ENCODE measurements around the gene UTS2.

GRCh38 chr1:7838714-7839113 lies 14.2 kb downstream of the UTS2 start:
- TF ChIP-seq, protein P1, sequence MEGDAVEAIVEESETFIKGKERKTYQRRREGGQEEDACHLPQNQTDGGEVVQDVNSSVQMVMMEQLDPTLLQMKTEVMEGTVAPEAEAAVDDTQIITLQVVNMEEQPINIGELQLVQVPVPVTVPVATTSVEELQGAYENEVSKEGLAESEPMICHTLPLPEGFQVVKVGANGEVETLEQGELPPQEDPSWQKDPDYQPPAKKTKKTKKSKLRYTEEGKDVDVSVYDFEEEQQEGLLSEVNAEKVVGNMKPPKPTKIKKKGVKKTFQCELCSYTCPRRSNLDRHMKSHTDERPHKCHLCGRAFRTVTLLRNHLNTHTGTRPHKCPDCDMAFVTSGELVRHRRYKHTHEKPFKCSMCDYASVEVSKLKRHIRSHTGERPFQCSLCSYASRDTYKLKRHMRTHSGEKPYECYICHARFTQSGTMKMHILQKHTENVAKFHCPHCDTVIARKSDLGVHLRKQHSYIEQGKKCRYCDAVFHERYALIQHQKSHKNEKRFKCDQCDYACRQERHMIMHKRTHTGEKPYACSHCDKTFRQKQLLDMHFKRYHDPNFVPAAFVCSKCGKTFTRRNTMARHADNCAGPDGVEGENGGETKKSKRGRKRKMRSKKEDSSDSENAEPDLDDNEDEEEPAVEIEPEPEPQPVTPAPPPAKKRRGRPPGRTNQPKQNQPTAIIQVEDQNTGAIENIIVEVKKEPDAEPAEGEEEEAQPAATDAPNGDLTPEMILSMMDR (IDR thresholded peaks at IDR 0.05): no peak
- TF ChIP-seq POLR2A (IDR thresholded peaks at IDR 0.05): no peak
